ENCODE data around the gene PCYT2. TPM values are rescaled to one million over a fixed set of nuclear protein-coding genes. Genes with fewer than 3 reads are reported as not detected.

PCYT2 gene
- polyA plus RNA-seq, 1 donor (not counting 4 experiments of a cell fraction or from before 2014, with no cell fraction given), result 38.1 TPM

DNA sequence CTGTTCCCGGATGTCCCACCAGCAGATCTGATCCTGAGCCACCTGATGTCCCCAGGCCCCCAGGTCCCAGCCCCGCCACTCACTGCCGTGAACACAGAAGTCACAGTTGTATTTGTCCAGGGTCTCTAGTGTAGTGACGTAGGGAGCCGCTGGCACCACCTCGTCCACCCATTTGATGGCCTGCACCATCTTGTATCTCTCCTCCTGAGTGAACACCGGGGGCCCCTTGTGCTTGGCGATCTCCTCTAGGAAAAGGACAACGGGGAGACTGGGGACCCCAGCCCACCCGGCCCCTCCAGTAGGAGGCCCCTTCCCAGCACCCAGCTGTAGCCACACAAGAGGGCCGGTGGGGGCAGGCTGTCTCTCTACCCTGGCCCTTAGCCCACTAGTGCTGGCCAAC lies 2.4 kb downstream of the PCYT2 start:
- DNase-seq (ENCODE audit: low read depth, low spot score) (no peak), FAIRE-seq (no peak)
- TF ChIP-seq EZH2 (IDR thresholded peaks at IDR 0.05; ENCODE audit: low read length), result no peak
- TF ChIP-seq CTCF (optimal IDR thresholded peaks at IDR 0.05 in 1 of 3, IDR thresholded peaks at IDR 0.05 in 1 of 3, conservative IDR thresholded peaks at IDR 0.05 in 1 of 3; ENCODE audit: extremely low read depth in 1 of 3, insufficient read depth in 2 of 3, low read length in 3 of 3), result no peak
- Histone ChIP-seq H3K27me3 (ENCODE audit: control insufficient read depth, extremely low read depth, insufficient read depth, low read length) (no peaks in the 10 kb centered on the region), H3K4me2 (ENCODE audit: control insufficient read depth, extremely low read depth, insufficient read depth, low read depth, low read length) (no peak overlapping the region), H3K9me3 (ENCODE audit: control insufficient read depth, low read depth, low read length) (no peaks in the 10 kb centered on the region), H2AFZ (ENCODE audit: control insufficient read depth, low read length) (no peak overlapping the region), H3K27ac (ENCODE audit: control insufficient read depth, insufficient read depth, low read length) (no peak overlapping the region), H3K36me3 (ENCODE audit: control insufficient read depth in 2 of 2, extremely low read depth in 1 of 2, insufficient read depth in 2 of 2, low read length in 2 of 2) (peaks cover 28 to 32% of the 10 kb centered on the region in 2 experiments), H3K4me1 (ENCODE audit: control insufficient read depth, extremely low read depth, insufficient read depth, low read length) (peaks cover 24% of the 10 kb centered on the region), H3K4me3 (ENCODE audit: control insufficient read depth in 2 of 3, extremely low read depth in 1 of 3, insufficient read depth in 2 of 3, low read depth in 1 of 3, low read length in 3 of 3) (no peak overlapping the region), H4K20me1 (ENCODE audit: control insufficient read depth, extremely low read depth, insufficient read depth, low read length) (peaks cover 3% of the 10 kb centered on the region), H3K9ac (ENCODE audit: control insufficient read depth, extremely low read depth, insufficient read depth, low read length) (no peak overlapping the region), H3K79me2 (ENCODE audit: control insufficient read depth, insufficient read depth, low read length) (peaks cover 17% of the 10 kb centered on the region), H3K9me1 (ENCODE audit: control insufficient read depth, extremely low read depth, insufficient read depth, low read length) (peaks cover 7% of the 10 kb centered on the region)
- dilution Hi-C loops (cut with MboI; ENCODE audit: extremely low pct_ligation_motif_present, low sequenced_read_pairs), result no loop called here

- Histone ChIP-seq H3K4me1 (ENCODE audit: control insufficient read depth, extremely low read depth, insufficient read depth, low read length) (peaks cover 18% of the 10 kb centered on the region), H3K36me3 (ENCODE audit: control insufficient read depth in 2 of 2, extremely low read depth in 1 of 2, insufficient read depth in 2 of 2, low read length in 2 of 2) (peaks cover 25 to 29% of the 10 kb centered on the region in 2 experiments), H3K79me2 (ENCODE audit: control insufficient read depth, insufficient read depth, low read length) (peaks cover 17% of the 10 kb centered on the region), H3K4me2 (ENCODE audit: control insufficient read depth, extremely low read depth, insufficient read depth, low read depth, low read length) (no peak overlapping the region), H3K27ac (ENCODE audit: control insufficient read depth, insufficient read depth, low read length) (no peak overlapping the region), H2AFZ (ENCODE audit: control insufficient read depth, low read length) (no peak overlapping the region), H3K9me1 (ENCODE audit: control insufficient read depth, extremely low read depth, insufficient read depth, low read length) (peaks cover 3% of the 10 kb centered on the region), H3K4me3 (ENCODE audit: control insufficient read depth in 2 of 3, extremely low read depth in 1 of 3, insufficient read depth in 2 of 3, low read depth in 1 of 3, low read length in 3 of 3) (no peak overlapping the region), H3K9ac (ENCODE audit: control insufficient read depth, extremely low read depth, insufficient read depth, low read length) (no peak overlapping the region), H3K27me3 (ENCODE audit: control insufficient read depth, extremely low read depth, insufficient read depth, low read length) (no peaks in the 10 kb centered on the region), H4K20me1 (ENCODE audit: control insufficient read depth, extremely low read depth, insufficient read depth, low read length) (no peaks in the 10 kb centered on the region), H3K9me3 (ENCODE audit: control insufficient read depth, low read depth, low read length) (no peaks in the 10 kb centered on the region)
- dilution Hi-C loops (cut with MboI; ENCODE audit: extremely low pct_ligation_motif_present, low sequenced_read_pairs), result no loop called here
- FAIRE-seq (no peak), DNase-seq (ENCODE audit: low read depth, low spot score) (no peak)
- TF ChIP-seq CTCF (optimal IDR thresholded peaks at IDR 0.05 in 1 of 3, IDR thresholded peaks at IDR 0.05 in 1 of 3, conservative IDR thresholded peaks at IDR 0.05 in 1 of 3; ENCODE audit: extremely low read depth in 1 of 3, insufficient read depth in 2 of 3, low read length in 3 of 3), result peak in 1 of 3 experiments; percentile 20
- TF ChIP-seq EZH2 (IDR thresholded peaks at IDR 0.05; ENCODE audit: low read length), result no peak
Observed at GRCh38 chr17:81907219-81908145, 3.7 kb downstream of the PCYT2 start.

Data from keratinocyte (primary cell).